Fibroblast of the aortic adventitia (primary cell): ENCODE measurements around the gene MYH11. TPM values are rescaled to one million over a fixed set of nuclear protein-coding genes. Genes with fewer than 3 reads are reported as not detected.

ENCODE experiments used
- DNase-seq: peaks from one replicate; pipeline ENCODE4 v3.0.0-alpha.2; 2010; ENCODE audit warnings: low read depth
- H3K4me3 ChIP-seq: 2 replicates; pipeline ENCODE4 v1.5.1; 2011; ENCODE audit warnings: low read depth, mild to moderate bottlenecking, control low read depth, low read length, moderate library complexity
- total RNA-seq: library from RNA; depleted of rRNA; stranded (reverse); fragments of >200 nt; gene quantifications from 2 replicates; pipeline ENCODE4 v1.2.3, GENCODE V29; 2012; ENCODE audit warnings: low replicate concordance
- TF ChIP-seq, protein P1 (sequence below): IDR thresholded peaks from 2 replicates; pipeline ENCODE4 v1.5.1; 2011; ENCODE audit warnings: mild to moderate bottlenecking, low read length, control low read depth, inconsistent platforms; ENCODE audit not compliant: insufficient read depth

The MYH11 gene
- total RNA-seq, 1 donor: not detected

DNA sequence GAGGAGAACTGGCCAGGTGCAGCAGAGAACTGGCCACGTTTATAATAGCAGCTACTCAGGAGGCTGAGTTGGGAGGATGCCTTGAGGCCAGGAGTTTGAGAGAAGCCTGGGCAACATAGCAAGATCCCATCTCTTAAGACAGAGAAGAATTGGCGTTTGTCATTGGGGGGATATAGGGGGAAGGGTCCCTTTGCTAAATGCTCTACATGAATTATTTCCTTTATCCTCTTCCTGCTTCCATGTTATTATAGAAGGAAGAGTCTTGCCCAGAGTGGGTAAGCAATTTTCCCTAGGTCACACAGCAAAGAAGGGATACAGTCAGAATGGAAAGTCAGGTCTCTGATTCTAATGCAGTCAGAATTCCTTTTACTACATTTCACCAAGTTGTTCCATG is 68.0 kb downstream of the MYH11 start:
- H3K4me3 ChIP-seq: no peak overlapping the region
- DNase-seq: no peak
- TF ChIP-seq, protein P1, sequence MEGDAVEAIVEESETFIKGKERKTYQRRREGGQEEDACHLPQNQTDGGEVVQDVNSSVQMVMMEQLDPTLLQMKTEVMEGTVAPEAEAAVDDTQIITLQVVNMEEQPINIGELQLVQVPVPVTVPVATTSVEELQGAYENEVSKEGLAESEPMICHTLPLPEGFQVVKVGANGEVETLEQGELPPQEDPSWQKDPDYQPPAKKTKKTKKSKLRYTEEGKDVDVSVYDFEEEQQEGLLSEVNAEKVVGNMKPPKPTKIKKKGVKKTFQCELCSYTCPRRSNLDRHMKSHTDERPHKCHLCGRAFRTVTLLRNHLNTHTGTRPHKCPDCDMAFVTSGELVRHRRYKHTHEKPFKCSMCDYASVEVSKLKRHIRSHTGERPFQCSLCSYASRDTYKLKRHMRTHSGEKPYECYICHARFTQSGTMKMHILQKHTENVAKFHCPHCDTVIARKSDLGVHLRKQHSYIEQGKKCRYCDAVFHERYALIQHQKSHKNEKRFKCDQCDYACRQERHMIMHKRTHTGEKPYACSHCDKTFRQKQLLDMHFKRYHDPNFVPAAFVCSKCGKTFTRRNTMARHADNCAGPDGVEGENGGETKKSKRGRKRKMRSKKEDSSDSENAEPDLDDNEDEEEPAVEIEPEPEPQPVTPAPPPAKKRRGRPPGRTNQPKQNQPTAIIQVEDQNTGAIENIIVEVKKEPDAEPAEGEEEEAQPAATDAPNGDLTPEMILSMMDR: no peak

DNA sequence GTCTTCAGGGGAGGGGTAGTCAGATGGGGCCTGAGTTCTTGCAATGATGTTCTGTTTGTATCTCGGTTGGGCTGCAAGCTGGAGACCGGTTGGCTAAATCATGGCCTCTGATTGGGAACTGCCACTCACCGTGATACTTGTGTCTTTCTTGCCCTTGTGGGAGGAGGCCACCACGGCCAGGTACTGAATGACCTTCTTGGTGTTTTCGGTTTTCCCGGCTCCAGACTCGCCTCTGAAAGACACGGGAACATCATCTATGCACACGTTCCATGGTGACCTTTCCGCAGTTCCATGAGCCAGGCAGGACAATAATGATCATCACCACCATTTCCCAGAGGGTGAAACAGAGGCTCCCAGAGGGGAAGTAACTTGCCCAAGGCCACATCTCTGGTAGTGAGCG is 70.3 kb downstream of the MYH11 start:
- TF ChIP-seq, protein P1: no peak
- H3K4me3 ChIP-seq: no peak overlapping the region
- DNase-seq: no peak

DNA sequence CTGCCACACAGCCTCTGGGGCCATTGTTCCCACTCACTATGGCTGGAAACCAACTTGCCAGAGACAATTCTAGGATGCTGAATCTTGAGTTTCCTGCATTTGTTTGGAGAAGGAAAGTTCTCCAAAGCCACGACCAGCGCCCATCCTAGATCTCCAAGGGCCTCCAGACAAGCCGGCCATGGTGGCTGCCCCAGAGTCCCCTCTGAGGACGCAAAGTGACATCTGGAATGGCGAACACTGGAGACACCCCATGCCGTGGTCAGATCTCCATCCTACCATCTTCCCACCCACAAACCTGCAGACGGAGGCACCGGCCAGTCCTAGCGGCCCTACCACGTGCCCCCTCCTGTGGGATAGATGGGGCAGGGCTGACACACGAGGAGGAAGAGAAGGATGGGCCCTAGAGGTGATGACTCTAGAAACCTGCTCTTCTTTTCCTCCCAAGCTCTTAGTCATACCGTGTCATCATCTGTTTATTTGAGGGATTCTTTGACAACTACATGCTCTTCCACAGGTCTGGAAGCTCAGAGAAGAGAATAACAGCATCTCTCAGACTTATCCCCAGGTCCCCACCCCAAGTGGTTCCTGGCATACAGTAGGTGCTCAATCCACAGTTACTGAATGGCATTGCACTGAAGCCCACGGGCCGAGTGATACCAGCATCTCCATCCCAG is 71.3 kb downstream of the MYH11 start:
- DNase-seq: no peak
- H3K4me3 ChIP-seq: no peak overlapping the region
- TF ChIP-seq, protein P1: no peak

DNA sequence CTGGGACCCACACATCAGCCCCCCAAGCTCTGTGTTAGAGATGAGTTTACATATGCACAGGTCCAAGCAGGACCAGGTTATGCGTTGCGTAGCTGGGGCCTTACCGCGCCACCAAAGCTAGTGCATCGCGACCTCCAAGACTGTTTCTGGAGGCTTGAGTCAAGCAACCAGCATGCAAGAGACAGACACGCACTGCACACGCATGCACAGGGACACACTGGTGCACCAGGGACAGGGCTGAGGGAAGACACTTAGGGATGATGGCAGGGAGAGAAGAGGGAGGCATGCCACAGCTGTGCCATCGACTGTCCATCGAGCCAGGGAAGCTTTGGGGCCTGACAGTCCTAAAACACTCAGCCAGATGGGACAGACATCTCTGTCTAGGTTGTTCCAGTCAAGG is 72.8 kb downstream of the MYH11 start:
- TF ChIP-seq, protein P1: no peak
- no peak overlapping the region for H3K4me3 ChIP-seq
- DNase-seq: no peak

DNA sequence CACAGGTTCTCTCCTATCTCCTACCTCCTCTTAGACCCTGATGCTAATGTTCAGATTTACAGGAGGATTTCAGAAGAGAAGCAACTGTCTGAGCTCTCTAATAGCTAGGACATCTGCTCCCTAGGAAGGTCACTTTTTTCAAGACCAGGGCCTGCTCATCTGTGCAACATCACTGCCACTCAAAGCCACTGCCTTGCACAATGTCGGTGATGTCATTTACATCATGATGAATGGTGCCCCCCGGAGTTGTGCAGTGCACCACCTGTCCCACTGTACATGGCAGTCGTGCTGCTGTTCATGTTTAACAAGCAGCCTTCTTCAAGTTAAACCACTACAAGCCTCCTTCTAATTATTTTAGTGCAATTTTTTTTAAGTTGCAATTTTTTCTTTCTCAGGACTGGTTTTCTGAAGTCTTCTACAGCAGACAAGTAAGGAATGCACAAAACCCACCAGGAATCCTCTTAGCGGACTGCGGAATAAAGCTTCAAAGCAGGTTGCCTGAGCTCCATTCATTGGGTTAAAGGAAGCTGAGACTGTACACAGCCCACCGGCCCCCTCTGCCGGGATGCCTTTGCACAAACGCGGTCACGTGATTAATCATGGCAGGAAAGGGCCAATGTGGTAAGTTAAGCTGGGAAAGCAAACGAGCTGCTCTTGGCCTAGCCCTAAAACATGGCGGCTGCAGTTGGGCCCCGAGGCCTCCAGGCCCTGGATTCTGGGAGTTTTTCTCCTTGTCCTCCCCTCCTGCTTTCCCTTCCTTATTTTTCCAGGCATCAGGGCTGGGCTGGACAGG is 74.1 kb downstream of the MYH11 start:
- TF ChIP-seq, protein P1: no peak
- no peak for DNase-seq
- no peak overlapping the region for H3K4me3 ChIP-seq

DNA sequence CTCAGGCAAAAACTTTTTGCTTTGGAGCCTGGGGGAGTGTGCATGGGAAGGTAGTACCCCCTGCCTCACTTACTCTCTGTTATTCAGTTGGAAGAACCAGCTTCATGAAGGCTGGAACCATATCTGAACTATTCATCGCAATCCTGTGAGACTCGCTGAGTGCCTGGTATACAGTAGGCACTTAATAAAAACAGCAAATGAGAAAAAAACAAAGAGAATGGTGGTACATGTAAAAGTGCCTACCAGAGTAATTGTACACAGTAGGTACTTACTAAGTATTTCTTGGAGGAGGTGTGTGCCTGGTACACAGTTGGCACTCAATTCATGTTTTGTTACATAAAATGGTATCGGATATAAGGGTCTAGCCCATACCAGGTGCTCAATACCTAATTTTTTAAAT is 75.2 kb downstream of the MYH11 start:
- TF ChIP-seq, protein P1: no peak
- DNase-seq: no peak
- no peak overlapping the region for H3K4me3 ChIP-seq

DNA sequence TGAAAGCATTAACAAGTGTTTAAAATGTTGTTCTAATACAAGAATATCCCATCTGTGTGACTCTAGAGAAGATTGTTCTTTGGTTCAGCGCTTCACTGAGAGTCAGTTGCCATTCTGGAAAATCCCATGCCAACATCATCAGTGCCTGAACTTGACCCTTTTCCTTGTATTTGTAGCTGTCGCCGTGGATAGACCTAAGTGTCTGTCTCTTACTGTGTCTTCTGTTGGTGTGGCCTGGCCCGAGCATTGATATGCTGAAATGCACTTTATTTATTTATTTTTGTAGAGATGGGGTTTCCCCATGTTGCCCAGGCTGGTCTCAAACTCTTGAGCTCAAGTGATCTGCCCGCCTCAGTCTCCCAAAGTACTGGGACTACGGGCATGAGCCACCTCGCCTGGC is 76.0 kb downstream of the MYH11 start:
- TF ChIP-seq, protein P1: no peak
- no peak for DNase-seq
- no peak overlapping the region for H3K4me3 ChIP-seq
